SU-DHL-6 (cell line): ENCODE measurements around the gene GATAD2B.

Experiments used
- H2AFZ ChIP-seq: fragments of 200-600 bp; sonication (generic); 2 replicates; pipeline ENCODE4 v1.6.1; 2014; ENCODE audit warnings: low read depth, mild to moderate bottlenecking, moderate library complexity, mixed read lengths, antibody characterized with exemption, low read length; ENCODE audit not compliant: severe bottlenecking
- H3F3A ChIP-seq: fragments of 200-600 bp; shearing (Covaris generic); 2 replicates; pipeline ENCODE4 v1.6.0; 2016; ENCODE audit warnings: antibody characterized with exemption, mild to moderate bottlenecking; ENCODE audit not compliant: insufficient read depth
- H3K27ac ChIP-seq: fragments of 200-600 bp; sonication (generic); 2 replicates; pipeline ENCODE4 v1.5.1; 2016; ENCODE audit warnings: low read depth, mild to moderate bottlenecking, low read length, moderate library complexity, mixed read lengths
- H3K27me3 ChIP-seq: fragments of 200-600 bp; sonication (generic), shearing (Covaris generic); 2 replicates; pipeline ENCODE4 v1.6.0; 2014; ENCODE audit warnings: mild to moderate bottlenecking, low read length
- H3K36me3 ChIP-seq: fragments of 200-600 bp; sonication (generic); 2 replicates; pipeline ENCODE4 v1.6.1; 2014; ENCODE audit warnings: mild to moderate bottlenecking, low read length, mixed read lengths
- H3K4me2 ChIP-seq: fragments of 300-600, 200-600 bp; shearing (Covaris generic), sonication (generic); 2 replicates; pipeline ENCODE4 v1.6.0; 2014; ENCODE audit warnings: low read length, low read depth, mild to moderate bottlenecking; ENCODE audit not compliant: poor library complexity, severe bottlenecking
- H3K4me3 ChIP-seq: fragments of 200-600 bp; sonication (generic); 2 replicates; pipeline ENCODE4 v1.5.1; 2014; ENCODE audit warnings: antibody characterized with exemption, low read length, mild to moderate bottlenecking, mixed read lengths; ENCODE audit not compliant: insufficient read depth, poor library complexity, severe bottlenecking
- H3K79me2 ChIP-seq: fragments of 200-600 bp; sonication (generic); 2 replicates; pipeline ENCODE4 v1.6.1; 2014; ENCODE audit warnings: mild to moderate bottlenecking, low read length, moderate library complexity; ENCODE audit not compliant: insufficient read depth
- H3K9ac ChIP-seq: fragments of 200-600 bp; sonication (generic); 2 replicates; pipeline ENCODE4 v1.7.0; 2014; ENCODE audit warnings: mild to moderate bottlenecking, low read length
- H3K9me2 ChIP-seq: fragments of 200-600 bp; sonication (generic); replicated peaks from 2 replicates; pipeline ENCODE4 v1.6.1; 2014; ENCODE audit warnings: low read length; ENCODE audit not compliant: insufficient read depth
- H3K9me3 ChIP-seq: fragments of 200-600 bp; sonication (generic); 2 replicates; pipeline ENCODE4 v1.6.1; 2014; ENCODE audit warnings: low read length, mixed read lengths; ENCODE audit not compliant: insufficient read depth
- H4K20me1 ChIP-seq: fragments of 200-600 bp; sonication (generic); 2 replicates; pipeline ENCODE4 v1.6.1; 2014; ENCODE audit warnings: low read depth, mild to moderate bottlenecking, antibody characterized with exemption, low read length, moderate library complexity, mixed read lengths
- EZH2phosphoT487 ChIP-seq: fragments of 200-600 bp; sonication (generic), shearing (Covaris generic); conservative IDR thresholded peaks from 2 replicates; pipeline ENCODE4 v1.6.1; 2018; ENCODE audit warnings: mild to moderate bottlenecking, antibody characterized with exemption, low read length, moderate library complexity, mixed read lengths
- TF ChIP-seq, protein P1 (sequence below): fragments of 200-600 bp; sonication (generic); IDR thresholded peaks from one replicate; pipeline ENCODE4 v1.5.1; 2017; ENCODE audit warnings: antibody characterized with exemption, mild to moderate bottlenecking, low read length, moderate library complexity; ENCODE audit not compliant: insufficient read depth, poor library complexity, severe bottlenecking

GATAD2B gene

DNA sequence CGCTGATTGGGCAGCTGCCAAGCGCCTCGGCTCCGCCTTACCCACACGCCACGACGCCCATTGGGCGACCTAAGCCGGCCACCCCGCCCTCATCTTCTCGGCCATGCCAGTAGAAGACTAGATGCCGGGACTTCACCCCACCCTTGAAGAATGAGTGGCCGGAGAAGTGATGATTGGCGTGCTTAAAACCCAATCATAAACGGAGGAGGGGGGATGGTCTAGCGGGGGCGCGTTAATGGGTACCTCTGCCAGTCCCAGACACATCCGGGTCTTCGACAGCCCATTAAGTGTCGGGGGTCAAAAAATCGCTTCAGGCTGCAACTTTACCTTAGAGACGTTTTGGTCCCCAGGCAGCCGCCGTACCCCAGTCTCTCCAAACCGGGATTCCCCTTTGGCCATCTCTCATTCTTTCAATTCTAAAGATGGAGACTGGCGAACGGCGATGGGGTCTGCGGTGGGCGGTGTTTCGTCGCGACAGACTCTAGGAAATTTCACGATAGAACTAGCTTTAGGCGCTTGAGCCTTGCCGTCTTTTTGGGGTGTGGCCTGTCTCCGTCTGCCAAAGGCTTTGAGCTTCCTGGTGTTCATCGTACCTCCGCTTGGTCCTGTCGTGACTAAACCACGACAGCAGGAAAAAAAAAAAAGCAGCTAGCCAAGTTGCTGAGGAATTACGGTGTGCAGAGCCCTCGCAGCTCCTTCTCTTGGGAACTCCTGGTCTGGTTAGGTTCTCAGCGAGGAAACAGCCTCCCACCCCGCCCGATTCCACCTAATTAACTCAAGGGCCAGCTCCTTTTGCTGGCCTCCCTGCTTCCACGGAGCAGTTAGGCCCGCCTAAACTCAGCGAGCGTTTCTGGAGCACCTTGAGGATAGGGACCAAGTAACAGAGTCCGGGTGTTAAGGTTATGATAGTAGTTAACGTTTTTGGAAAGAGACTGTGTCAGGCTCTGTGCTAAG lies at the start of gene GATAD2B:
Gene GATAD2B, minus strand, starts transcription at position 1 of the 954 bp plus-strand sequence. CDS start 94,625 bp downstream, outside the sequence.
- Histone ChIP-seq H4K20me1 (peaks cover 4% of the 10 kb centered on the region; the same call in 1 of the 2 replicates), H3K4me2 (peak within 1 kb of the TSS; percentile 95), H3K36me3 (0 out of 2 replicates have a peak, but pooled peaks cover 7% of the 10 kb centered on the region), H3K9ac (peak within 1 kb of the TSS; percentile 93), H3K4me3 (peak within 1 kb of the TSS; percentile 88), H3K27ac (peak within 1 kb of the TSS; percentile 85), H3K9me3 (no peaks in the 10 kb centered on the region), H3K9me2 (no peaks in the 10 kb centered on the region), H3K27me3 (no peaks in the 10 kb centered on the region), H3F3A (peaks cover 10% of the 10 kb centered on the region), H2AFZ (peak within 1 kb of the TSS; percentile 77), H3K79me2 (peaks cover 40% of the 10 kb centered on the region)
- TF ChIP-seq EZH2phosphoT487: no peak
- TF ChIP-seq, protein P1, sequence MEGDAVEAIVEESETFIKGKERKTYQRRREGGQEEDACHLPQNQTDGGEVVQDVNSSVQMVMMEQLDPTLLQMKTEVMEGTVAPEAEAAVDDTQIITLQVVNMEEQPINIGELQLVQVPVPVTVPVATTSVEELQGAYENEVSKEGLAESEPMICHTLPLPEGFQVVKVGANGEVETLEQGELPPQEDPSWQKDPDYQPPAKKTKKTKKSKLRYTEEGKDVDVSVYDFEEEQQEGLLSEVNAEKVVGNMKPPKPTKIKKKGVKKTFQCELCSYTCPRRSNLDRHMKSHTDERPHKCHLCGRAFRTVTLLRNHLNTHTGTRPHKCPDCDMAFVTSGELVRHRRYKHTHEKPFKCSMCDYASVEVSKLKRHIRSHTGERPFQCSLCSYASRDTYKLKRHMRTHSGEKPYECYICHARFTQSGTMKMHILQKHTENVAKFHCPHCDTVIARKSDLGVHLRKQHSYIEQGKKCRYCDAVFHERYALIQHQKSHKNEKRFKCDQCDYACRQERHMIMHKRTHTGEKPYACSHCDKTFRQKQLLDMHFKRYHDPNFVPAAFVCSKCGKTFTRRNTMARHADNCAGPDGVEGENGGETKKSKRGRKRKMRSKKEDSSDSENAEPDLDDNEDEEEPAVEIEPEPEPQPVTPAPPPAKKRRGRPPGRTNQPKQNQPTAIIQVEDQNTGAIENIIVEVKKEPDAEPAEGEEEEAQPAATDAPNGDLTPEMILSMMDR: no peak

DNA sequence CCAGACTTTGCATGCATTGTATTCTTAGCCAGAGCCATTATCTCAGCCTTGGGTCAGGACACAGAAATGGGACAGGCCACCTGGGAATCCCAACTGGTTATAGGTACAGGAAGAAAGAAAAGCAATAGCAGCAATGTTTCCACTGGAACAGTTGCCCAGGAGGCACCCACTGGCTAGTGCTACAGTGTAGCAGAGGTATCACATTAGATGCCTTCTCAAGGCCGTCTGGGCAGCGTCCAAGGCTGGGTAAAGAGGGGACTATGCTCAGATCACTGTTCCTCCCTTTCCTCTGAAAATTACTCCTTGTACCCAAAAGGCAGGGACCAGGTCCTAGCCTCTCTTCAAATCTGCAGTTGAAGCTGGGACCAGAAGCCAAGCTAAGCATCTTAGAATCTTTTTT lies 47.6 kb upstream of the GATAD2B start:
- Histone ChIP-seq H3K4me3 (no peak overlapping the region), H3K27ac (no peak overlapping the region), H3K9ac (no peak overlapping the region), H3K4me2 (no peak overlapping the region), H3K9me3 (no peaks in the 10 kb centered on the region), H3K27me3 (no peaks in the 10 kb centered on the region), H3F3A (peaks cover 24% of the 10 kb centered on the region), H3K9me2 (no peaks in the 10 kb centered on the region), H2AFZ (no peak overlapping the region), H3K36me3 (no peaks in the 10 kb centered on the region), H3K79me2 (peaks cover 6% of the 10 kb centered on the region; the same call in 1 of the 2 replicates), H4K20me1 (no peaks in the 10 kb centered on the region)
- TF ChIP-seq EZH2phosphoT487: no peak
- TF ChIP-seq, protein P1: no peak

DNA sequence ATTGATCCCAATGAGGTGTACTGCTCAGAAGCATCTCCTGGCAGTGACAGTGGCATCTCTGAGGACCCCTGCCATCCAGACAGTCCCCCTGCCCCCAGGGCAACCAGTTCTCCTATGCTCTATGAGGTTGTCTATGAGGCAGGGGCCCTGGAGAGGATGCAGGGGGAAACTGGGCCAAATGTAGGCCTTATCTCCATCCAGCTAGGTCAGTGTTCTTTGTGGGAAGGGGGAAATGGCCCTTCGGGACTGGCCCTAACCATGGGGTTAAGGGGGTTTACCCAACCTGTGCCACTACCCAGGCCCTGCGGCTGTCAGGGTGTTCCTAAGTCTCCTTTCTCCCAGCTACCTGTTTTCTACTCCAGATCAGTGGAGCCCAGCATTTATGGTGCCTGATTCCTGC lies 46.2 kb upstream of the GATAD2B start:
- Histone ChIP-seq H2AFZ (no peak overlapping the region), H3K27ac (no peak overlapping the region), H3K79me2 (peaks cover 13% of the 10 kb centered on the region; the same call in 1 of the 2 replicates), H3K36me3 (no peaks in the 10 kb centered on the region), H3K9me3 (no peaks in the 10 kb centered on the region), H3K9me2 (no peaks in the 10 kb centered on the region), H3K9ac (peak overlapping the region; percentile 83), H3F3A (peaks cover 18% of the 10 kb centered on the region), H3K4me2 (peak overlapping the region; percentile 77), H4K20me1 (no peaks in the 10 kb centered on the region), H3K4me3 (peak overlapping the region; percentile 64), H3K27me3 (no peaks in the 10 kb centered on the region)
- TF ChIP-seq EZH2phosphoT487: no peak

- Histone ChIP-seq H4K20me1 (no peaks in the 10 kb centered on the region), H3K4me2 (peak overlapping the region; percentile 77), H3K9me2 (no peaks in the 10 kb centered on the region), H2AFZ (no peak overlapping the region), H3K36me3 (no peaks in the 10 kb centered on the region), H3K79me2 (peaks cover 16% of the 10 kb centered on the region; the same call in 1 of the 2 replicates), H3F3A (peaks cover 18% of the 10 kb centered on the region), H3K9me3 (no peaks in the 10 kb centered on the region), H3K4me3 (peak overlapping the region; percentile 64), H3K9ac (peak overlapping the region; percentile 83), H3K27ac (no peak overlapping the region), H3K27me3 (no peaks in the 10 kb centered on the region)
- no peak for TF ChIP-seq EZH2phosphoT487
- TF ChIP-seq, protein P1: no peak
Measured at GRCh38 chr1:153968408-153968807, 45.6 kb upstream of the GATAD2B start.
